Keratinocyte (primary cell): Measurements from ENCODE around the gene PRKCI. TPM values are rescaled to one million over a fixed set of nuclear protein-coding genes. Genes with fewer than 3 reads are reported as not detected.

Experiments used
- DNase-seq: peaks from one replicate; pipeline ENCODE4 v3.0.0-alpha.2; 2011; ENCODE audit warnings: low read depth, missing footprints, low spot score
- FAIRE-seq: peaks from 2 replicates; lab custom pipeline; 2011; peaks lifted over from hg19 to GRCh38; lab: Jason Lieb, UNC
- H2AFZ ChIP-seq: 2 replicates; pipeline ENCODE4 v1.6.0; 2012; ENCODE audit warnings: low read length, control low read depth, inconsistent platforms; ENCODE audit not compliant: control insufficient read depth
- H3K27ac ChIP-seq: 2 replicates; pipeline ENCODE4 v1.5.1; 2011; ENCODE audit warnings: low read length; ENCODE audit not compliant: control insufficient read depth, insufficient read depth
- H3K27me3 ChIP-seq: 3 replicates; pipeline ENCODE4 v1.6.0; 2011; ENCODE audit warnings: low read length; ENCODE audit not compliant: control insufficient read depth, insufficient read depth; ENCODE audit errors: extremely low read depth
- H3K36me3 ChIP-seq, 2 experiments: 2 replicates in 1 of 2; 3 replicates in 1 of 2; pipeline ENCODE4 v1.5.1; 2011; ENCODE audit warnings: low read length in 2 of 2, mild to moderate bottlenecking in 1 of 2; ENCODE audit not compliant: control insufficient read depth in 2 of 2, insufficient read depth in 2 of 2; ENCODE audit errors: extremely low read depth in 1 of 2
- H3K4me1 ChIP-seq: 3 replicates; pipeline ENCODE4 v1.5.1; 2011; ENCODE audit warnings: low read length; ENCODE audit not compliant: control insufficient read depth, insufficient read depth; ENCODE audit errors: extremely low read depth
- H3K4me2 ChIP-seq: 3 replicates; pipeline ENCODE4 v1.6.0; 2011; ENCODE audit warnings: low read depth, low read length; ENCODE audit not compliant: control insufficient read depth, insufficient read depth; ENCODE audit errors: extremely low read depth
- H3K4me3 ChIP-seq, 3 experiments: fragments of 200-600 bp in 1 of 3; sonication (generic) in 1 of 3; 2 replicates in 2 of 3; 3 replicates in 1 of 3; pipeline ENCODE4 v1.5.1; 2011 to 2016; ENCODE audit warnings: low read length in 3 of 3, mild to moderate bottlenecking in 3 of 3, control low read depth in 2 of 3, inconsistent platforms in 1 of 3, low read depth in 1 of 3, mixed read lengths in 1 of 3, mixed run types in 1 of 3, moderate library complexity in 1 of 3; ENCODE audit not compliant: control insufficient read depth in 2 of 3, insufficient read depth in 2 of 3; ENCODE audit errors: extremely low read depth in 1 of 3
- H3K79me2 ChIP-seq: 2 replicates; pipeline ENCODE4 v1.6.0; 2012; ENCODE audit warnings: low read length; ENCODE audit not compliant: control insufficient read depth, insufficient read depth
- H3K9ac ChIP-seq: 3 replicates; pipeline ENCODE4 v1.6.0; 2011; ENCODE audit warnings: low read length; ENCODE audit not compliant: control insufficient read depth, insufficient read depth; ENCODE audit errors: extremely low read depth
- H3K9me1 ChIP-seq: 3 replicates; pipeline ENCODE4 v1.6.0; 2011; ENCODE audit warnings: low read length; ENCODE audit not compliant: control insufficient read depth, insufficient read depth; ENCODE audit errors: extremely low read depth
- H3K9me3 ChIP-seq: 2 replicates; pipeline ENCODE4 v1.5.1; 2012; ENCODE audit warnings: low read depth, low read length; ENCODE audit not compliant: control insufficient read depth
- H4K20me1 ChIP-seq: 3 replicates; pipeline ENCODE4 v1.6.0; 2011; ENCODE audit warnings: low read length; ENCODE audit not compliant: control insufficient read depth, insufficient read depth; ENCODE audit errors: extremely low read depth
- CTCF ChIP-seq, 3 experiments: IDR thresholded peaks in 1 of 3; conservative IDR thresholded peaks in 1 of 3; optimal IDR thresholded peaks in 1 of 3; 2 replicates in 2 of 3; 3 replicates in 1 of 3; pipeline versions ENCODE3 to v1.5.1; 2011; ENCODE audit warnings: low read length in 3 of 3, mild to moderate bottlenecking in 3 of 3, moderate library complexity in 2 of 3, control low read depth in 1 of 3, inconsistent platforms in 1 of 3; ENCODE audit not compliant: insufficient read depth in 2 of 3; ENCODE audit errors: extremely low read depth in 1 of 3
- EZH2 ChIP-seq: IDR thresholded peaks from one replicate; pipeline ENCODE4 v1.6.1; 2012; ENCODE audit warnings: inconsistent platforms, mild to moderate bottlenecking, low read length, moderate library complexity
- dilution Hi-C: fragments of 300-500 bp; cut with MboI; formaldehyde crosslinking; loops from one replicate; pipeline ENCODE4 v1.7.0; 2020; ENCODE audit warnings: low sequenced_read_pairs; ENCODE audit not compliant: extremely low pct_ligation_motif_present
- polyA plus RNA-seq, 5 experiments: library from polyadenylated mRNA; depleted of rRNA in 3 of 5; stranded (reverse) in 3 of 5; stranded (forward) in 1 of 5; unstranded in 1 of 5; fragments of >200 nt; gene quantifications; 1 replicate in 1 of 5; 2 replicates in 3 of 5; 3 replicates in 1 of 5; pipeline versions ENCODE4 v1.2.1 to v1.2.3, GENCODE V29; 2011 to 2012; ENCODE audit warnings: missing spikeins in 2 of 5, low read depth in 1 of 5, low replicate concordance in 1 of 5

PRKCI gene
- polyA plus RNA-seq, 1 donor (not counting 4 experiments of a cell fraction or from before 2014, with no cell fraction given), result 53.5 TPM

DNA sequence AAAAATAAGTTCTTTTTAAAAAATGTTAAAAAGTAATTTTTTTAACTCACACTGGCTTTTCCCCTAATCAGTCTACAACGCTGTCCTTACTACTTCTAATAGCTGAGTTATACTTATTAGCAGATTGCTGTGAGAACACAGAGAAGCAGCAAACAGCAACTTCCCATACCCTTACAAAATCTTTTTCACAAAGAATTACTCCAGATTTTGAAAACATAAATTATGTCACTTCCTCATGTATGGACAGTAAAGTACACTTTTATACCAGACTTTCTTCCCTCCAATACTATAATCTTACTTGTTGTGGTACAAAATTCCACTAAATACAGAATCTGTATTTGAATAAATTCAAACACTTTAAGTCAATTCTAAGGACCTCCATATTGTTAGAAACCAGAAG, 42.8 kb upstream of the PRKCI start:
- no peak overlapping the region for H3K9ac ChIP-seq
- FAIRE-seq, result no peak
- dilution Hi-C loops, result no loop called here
- DNase-seq, result no peak
- no peaks in the 10 kb centered on the region for H3K27me3 ChIP-seq
- TF ChIP-seq EZH2 (no peak), CTCF (optimal IDR thresholded peaks at IDR 0.05 in 1 of 3, IDR thresholded peaks at IDR 0.05 in 1 of 3, conservative IDR thresholded peaks at IDR 0.05 in 1 of 3; ENCODE audit: extremely low read depth in 1 of 3, insufficient read depth in 2 of 3, low read length in 3 of 3) (no peak)
- peak overlapping the region; percentile 92 for H3K4me2 ChIP-seq
- no peaks in the 10 kb centered on the region for H3K9me1 ChIP-seq
- H3K9me3 ChIP-seq, result no peaks in the 10 kb centered on the region
- H3K4me1 ChIP-seq, result peaks cover 15% of the 10 kb centered on the region
- H2AFZ ChIP-seq, result no peak overlapping the region
- peaks cover 9 to 10% of the 10 kb centered on the region in 2 experiments for H3K36me3 ChIP-seq
- peak overlapping the region; percentile 80 to 99 (median 81) for H3K4me3 ChIP-seq
- H3K79me2 ChIP-seq, result peaks cover 44% of the 10 kb centered on the region
- H3K27ac ChIP-seq, result peak overlapping the region; percentile 96
- H4K20me1 ChIP-seq, result no peaks in the 10 kb centered on the region

- Histone ChIP-seq H3K9me1 (no peaks in the 10 kb centered on the region), H3K79me2 (peaks cover 38% of the 10 kb centered on the region), H3K9me3 (no peaks in the 10 kb centered on the region), H3K36me3 (peaks cover 7 to 8% of the 10 kb centered on the region in 2 experiments), H3K9ac (peak overlapping the region; percentile 97), H3K27me3 (no peaks in the 10 kb centered on the region), H3K4me3 (peak overlapping the region; percentile 80 to 99 (median 81)), H3K27ac (peak overlapping the region; percentile 96), H4K20me1 (no peaks in the 10 kb centered on the region), H2AFZ (peak overlapping the region; percentile 98), H3K4me2 (peak overlapping the region; percentile 92), H3K4me1 (peaks cover 15% of the 10 kb centered on the region)
- peak; percentile 13 for FAIRE-seq
- no peak for DNase-seq
- TF ChIP-seq CTCF (optimal IDR thresholded peaks at IDR 0.05 in 1 of 3, IDR thresholded peaks at IDR 0.05 in 1 of 3, conservative IDR thresholded peaks at IDR 0.05 in 1 of 3; ENCODE audit: extremely low read depth in 1 of 3, insufficient read depth in 2 of 3, low read length in 3 of 3), result no peak
- no peak for TF ChIP-seq EZH2
- dilution Hi-C loops, result no loop called here
Measured at GRCh38 chr3:170180079-170180907, 41.9 kb upstream of the PRKCI start.
